OCI-LY3 (cell line): ENCODE data around the gene CPTP.
"Not testable (repeated sequence)": the region's sequence is repeated elsewhere in the genome, so short reads cannot be mapped to it uniquely, and the experiment has no call there.

ENCODE experiments used
- H2AFZ ChIP-seq: fragments of 200-600, 300-600 bp; shearing (Covaris generic); 2 replicates; pipeline ENCODE4 v1.6.0; 2014; ENCODE audit warnings: antibody characterized with exemption, low read depth, low read length
- H3K27ac ChIP-seq: fragments of 200-600, 300-600 bp; sonication (generic); 2 replicates; pipeline ENCODE4 v1.5.1; 2014; ENCODE audit warnings: mild to moderate bottlenecking, low read length, moderate library complexity, mixed read lengths
- H3K27me3 ChIP-seq: fragments of 200-600, 300-600 bp; sonication (generic); 2 replicates; pipeline ENCODE4 v1.6.1; 2014; ENCODE audit warnings: low read depth, low read length, mixed read lengths
- H3K36me3 ChIP-seq: fragments of 200-600, 300-600 bp; sonication (generic); replicated peaks from 2 replicates; pipeline ENCODE3; 2014; ENCODE audit warnings: low read depth, low read length, mixed read lengths
- H3K4me1 ChIP-seq: fragments of 300-600, 200-600 bp; sonication (generic); 2 replicates; pipeline ENCODE4 v1.6.1; 2014; ENCODE audit warnings: low read length, mixed read lengths
- H3K4me2 ChIP-seq: fragments of 200-600, 300-600 bp; sonication (generic); 2 replicates; pipeline ENCODE4 v1.6.1; 2014; ENCODE audit warnings: low read length, mixed read lengths
- H3K4me3 ChIP-seq: fragments of 300-600, 200-600 bp; sonication (generic); 2 replicates; pipeline ENCODE4 v1.5.1; 2014; ENCODE audit warnings: antibody characterized with exemption, mild to moderate bottlenecking, low read length, moderate library complexity
- H3K79me2 ChIP-seq: fragments of 300-600, 200-600 bp; shearing (Covaris generic); 2 replicates; pipeline ENCODE4 v1.6.1; 2014; ENCODE audit warnings: mild to moderate bottlenecking, low read length, mixed read lengths
- H3K9ac ChIP-seq: fragments of 300-600, 200-600 bp; shearing (Covaris generic); 2 replicates; pipeline ENCODE4 v1.6.0; 2014; ENCODE audit warnings: mild to moderate bottlenecking, low read length, moderate library complexity
- H3K9me3 ChIP-seq: fragments of 200-600, 300-600 bp; shearing (Covaris generic); 2 replicates; pipeline ENCODE4 v1.6.1; 2014; ENCODE audit warnings: low read length, mixed read lengths; ENCODE audit not compliant: insufficient read depth
- H4K20me1 ChIP-seq: fragments of 200-600, 300-600 bp; sonication (generic); 2 replicates; pipeline ENCODE4 v1.6.1; 2016; ENCODE audit warnings: low read length, mixed read lengths; ENCODE audit not compliant: insufficient read depth
- CTCF ChIP-seq: fragments of 200-600, 300-600 bp; sonication (generic); IDR thresholded peaks from 2 replicates; pipeline ENCODE4 v1.5.1; 2014; ENCODE audit warnings: antibody characterized with exemption, low read length, low read depth
- EZH2phosphoT487 ChIP-seq: fragments of 200-600 bp; shearing (Covaris generic); IDR thresholded peaks from 2 replicates; pipeline ENCODE4 v1.6.1; 2018; ENCODE audit warnings: antibody characterized with exemption, mixed run types, low read depth

CPTP gene

GRCh38 chr1:1315435-1315954, 9.1 kb upstream of the CPTP start:
- H3K4me2 ChIP-seq, result no peak overlapping the region
- TF ChIP-seq EZH2phosphoT487, result no peak
- TF ChIP-seq CTCF, result no peak
- no peaks in the 10 kb centered on the region for H3K4me1 ChIP-seq
- no peak overlapping the region for H3K4me3 ChIP-seq
- H3K79me2 ChIP-seq, result peaks cover 21% of the 10 kb centered on the region
- no peaks in the 10 kb centered on the region for H3K27me3 ChIP-seq
- no peak overlapping the region for H3K9ac ChIP-seq
- H4K20me1 ChIP-seq, result peaks cover 6% of the 10 kb centered on the region; the same call in 1 of the 2 replicates
- peaks cover 35% of the 10 kb centered on the region for H3K36me3 ChIP-seq
- H2AFZ ChIP-seq, result no peak overlapping the region
- no peaks in the 10 kb centered on the region for H3K9me3 ChIP-seq
- H3K27ac ChIP-seq, result no peak overlapping the region

GRCh38 chr1:1316199-1316598, 8.4 kb upstream of the CPTP start:
- not testable (repeated sequence) for H3K4me2 ChIP-seq, H3K9ac ChIP-seq, H3K27ac ChIP-seq, H3K9me3 ChIP-seq, H3K4me1 ChIP-seq, H2AFZ ChIP-seq, H3K4me3 ChIP-seq, H3K27me3 ChIP-seq
- peaks cover 28% of the 10 kb centered on the region for H3K79me2 ChIP-seq
- peaks cover 33% of the 10 kb centered on the region for H3K36me3 ChIP-seq
- peaks cover 11% of the 10 kb centered on the region for H4K20me1 ChIP-seq

GRCh38 chr1:1317420-1317819, 7.2 kb upstream of the CPTP start:
- Histone ChIP-seq H3K9me3 (no peaks in the 10 kb centered on the region), H3K4me2 (no peak overlapping the region), H3K9ac (no peak overlapping the region), H3K4me1 (no peaks in the 10 kb centered on the region), H2AFZ (no peak overlapping the region), H3K27me3 (no peaks in the 10 kb centered on the region), H4K20me1 (peaks cover 18% of the 10 kb centered on the region), H3K36me3 (peaks cover 28% of the 10 kb centered on the region), H3K79me2 (peaks cover 39% of the 10 kb centered on the region), H3K4me3 (no peak overlapping the region), H3K27ac (no peak overlapping the region)
- TF ChIP-seq CTCF, result no peak
- TF ChIP-seq EZH2phosphoT487, result no peak

GRCh38 chr1:1318131-1318652, 6.4 kb upstream of the CPTP start:
- no peak overlapping the region for H3K27ac ChIP-seq
- no peaks in the 10 kb centered on the region for H3K9me3 ChIP-seq
- H3K4me2 ChIP-seq, result no peak overlapping the region
- peaks cover 23% of the 10 kb centered on the region for H4K20me1 ChIP-seq
- H2AFZ ChIP-seq, result no peak overlapping the region
- no peak overlapping the region for H3K9ac ChIP-seq
- peaks cover 26% of the 10 kb centered on the region for H3K36me3 ChIP-seq
- TF ChIP-seq EZH2phosphoT487 (no peak), CTCF (no peak)
- H3K4me1 ChIP-seq, result peaks cover 2% of the 10 kb centered on the region
- no peaks in the 10 kb centered on the region for H3K27me3 ChIP-seq
- no peak overlapping the region for H3K4me3 ChIP-seq
- H3K79me2 ChIP-seq, result peaks cover 46% of the 10 kb centered on the region
